ENCODE measurements around the gene RAP2A. TPM values are rescaled to one million over a fixed set of nuclear protein-coding genes. Genes with fewer than 3 reads are reported as not detected.

Gene RAP2A
- total RNA-seq, 1 donor from 2014 or later = 19.6 TPM

GRCh38 chr13:97477844-97478243 is 43.9 kb downstream of the RAP2A start:
- TF ChIP-seq POLR2A (IDR thresholded peaks at IDR 0.05) (no peak), CTCF (IDR thresholded peaks at IDR 0.05) (no peak), POLR2AphosphoS5 (IDR thresholded peaks at IDR 0.05; ENCODE audit: insufficient read depth in 1 of 2, low read depth in 1 of 2) (no peak)
- intact Hi-C loops (cut with DNase I) = no loop called here
- H3K27ac ChIP-seq = no peak overlapping the region

GRCh38 chr13:97478247-97478646 is 44.3 kb downstream of the RAP2A start:
- TF ChIP-seq POLR2AphosphoS5 (IDR thresholded peaks at IDR 0.05; ENCODE audit: insufficient read depth in 1 of 2, low read depth in 1 of 2) (no peak), CTCF (IDR thresholded peaks at IDR 0.05) (no peak), POLR2A (IDR thresholded peaks at IDR 0.05) (no peak)
- no peak for DNase-seq (ENCODE audit: extremely low spot score in 2 of 2)
- intact Hi-C loops (cut with DNase I) = no loop called here
- peaks cover 7% of the 10 kb centered on the region for H3K4me1 ChIP-seq
- no peak overlapping the region for H3K4me3 ChIP-seq
- H3K9me3 ChIP-seq = no peaks in the 10 kb centered on the region
- no peaks in the 10 kb centered on the region for H3K36me3 ChIP-seq
- H3K27me3 ChIP-seq = no peaks in the 10 kb centered on the region
- H3K27ac ChIP-seq = no peak overlapping the region

More at GRCh38 chr13:97477844-97478243, 43.9 kb downstream of the RAP2A start:
- H3K4me3 ChIP-seq = no peak overlapping the region
- no peaks in the 10 kb centered on the region for H3K27me3 ChIP-seq
- no peaks in the 10 kb centered on the region for H3K9me3 ChIP-seq
- DNase-seq (ENCODE audit: extremely low spot score in 2 of 2) = no peak
- no peaks in the 10 kb centered on the region for H3K36me3 ChIP-seq
- peaks cover 7% of the 10 kb centered on the region for H3K4me1 ChIP-seq

- intact Hi-C loops (cut with DNase I) = no loop called here
- no peak for DNase-seq (ENCODE audit: extremely low spot score in 2 of 2)
Observed at GRCh38 chr13:97483465-97483864, 49.5 kb downstream of the RAP2A start.

GRCh38 chr13:97484301-97484700 is 50.3 kb downstream of the RAP2A start:
- intact Hi-C loops (cut with DNase I) = no loop called here
- Histone ChIP-seq H3K9me3 (no peaks in the 10 kb centered on the region), H3K4me1 (peaks cover 7% of the 10 kb centered on the region), H3K27me3 (no peaks in the 10 kb centered on the region), H3K36me3 (no peaks in the 10 kb centered on the region), H3K27ac (no peak overlapping the region), H3K4me3 (no peak overlapping the region)
- DNase-seq (ENCODE audit: extremely low spot score in 2 of 2) = no peak
- TF ChIP-seq CTCF (IDR thresholded peaks at IDR 0.05) (no peak), POLR2A (IDR thresholded peaks at IDR 0.05) (no peak), POLR2AphosphoS5 (IDR thresholded peaks at IDR 0.05; ENCODE audit: insufficient read depth in 1 of 2, low read depth in 1 of 2) (no peak)

More at GRCh38 chr13:97483465-97483864, 49.5 kb downstream of the RAP2A start:
- TF ChIP-seq POLR2A (IDR thresholded peaks at IDR 0.05) = no peak
- TF ChIP-seq POLR2AphosphoS5 (IDR thresholded peaks at IDR 0.05; ENCODE audit: insufficient read depth in 1 of 2, low read depth in 1 of 2) = no peak
- TF ChIP-seq CTCF (IDR thresholded peaks at IDR 0.05) = no peak
- H3K9me3 ChIP-seq = no peaks in the 10 kb centered on the region
- H3K36me3 ChIP-seq = no peaks in the 10 kb centered on the region
- no peaks in the 10 kb centered on the region for H3K27me3 ChIP-seq
- peak overlapping the region; percentile 4 for H3K27ac ChIP-seq
- H3K4me3 ChIP-seq = no peak overlapping the region
- peaks cover 7% of the 10 kb centered on the region for H3K4me1 ChIP-seq

- intact Hi-C loops (cut with DNase I) = no loop called here
- Histone ChIP-seq H3K27me3 (no peaks in the 10 kb centered on the region), H3K27ac (no peak overlapping the region), H3K9me3 (no peaks in the 10 kb centered on the region), H3K36me3 (no peaks in the 10 kb centered on the region), H3K4me1 (peaks cover 7% of the 10 kb centered on the region), H3K4me3 (no peak overlapping the region)
- TF ChIP-seq CTCF (IDR thresholded peaks at IDR 0.05) = no peak
- no peak for TF ChIP-seq POLR2AphosphoS5 (IDR thresholded peaks at IDR 0.05; ENCODE audit: insufficient read depth in 1 of 2, low read depth in 1 of 2)
- no peak for TF ChIP-seq POLR2A (IDR thresholded peaks at IDR 0.05)
- DNase-seq (ENCODE audit: extremely low spot score in 2 of 2) = no peak
Observed at GRCh38 chr13:97485320-97485719, 51.4 kb downstream of the RAP2A start.
